Caco-2 (cell line): ENCODE results near the gene MYH13. TPM values are rescaled to one million over a fixed set of nuclear protein-coding genes. Genes with fewer than 3 reads are reported as not detected.

Experiments used
- BruUV-seq: library from RNA; stranded (reverse); fragments of 400-500 nt; replicated peaks from 2 replicates; lab custom pipeline; 2021; lab: Mats Ljungman, UMichigan
- CTCF ChIA-PET: fragments of 300-600 bp; sonication (Branson Sonifier 250); formaldehyde crosslinking; loops from one replicate; lab custom pipeline; 2022; ENCODE audit warnings: antibody characterized with exemption; lab: Charles Lee
- POLR2A ChIA-PET: fragments of 300-600 bp; sonication (Branson Sonifier 250); formaldehyde crosslinking; loops from one replicate; lab custom pipeline; 2022; ENCODE audit warnings: antibody characterized with exemption; lab: Charles Lee
- DNase-seq, 2 experiments: peaks; one replicate each; pipeline versions ENCODE4 v3.0.0 to v3.0.0-alpha.2; 2020 to 2022
- H3K27me3 ChIP-seq: replicated peaks from 2 replicates; pipeline ENCODE4 v1.6.0; 2011; ENCODE audit warnings: low read length; ENCODE audit not compliant: control insufficient read depth, insufficient read depth
- H3K36me3 ChIP-seq: 2 replicates; pipeline ENCODE4 v1.5.1; 2011; ENCODE audit warnings: low read length; ENCODE audit not compliant: control insufficient read depth, insufficient read depth
- H3K4me1 ChIP-seq: fragments of 250-450 bp; sonication (Bioruptor Pico); 2 replicates; pipeline ENCODE4 v1.5.1; 2020; ENCODE audit warnings: mild to moderate bottlenecking
- H3K4me3 ChIP-seq: 2 replicates; pipeline ENCODE4 v1.5.1; 2011; ENCODE audit warnings: low read depth, mild to moderate bottlenecking, control low read depth, low read length
- H3K9me3 ChIP-seq: fragments of 250-450 bp; sonication (Bioruptor Pico); 2 replicates; pipeline ENCODE4 v1.5.1; 2020; ENCODE audit warnings: mild to moderate bottlenecking, moderate library complexity
- H3K27ac Mint-ChIP-seq: one replicate; pipeline ENCODE4 v1.8.0; 2022; ENCODE audit warnings: mixed read lengths; ENCODE audit not compliant: unreplicated experiment
- H3K27me3 Mint-ChIP-seq: one replicate; pipeline ENCODE4 v1.8.0; 2022; ENCODE audit warnings: mixed read lengths; ENCODE audit not compliant: insufficient read depth, unreplicated experiment
- H3K36me3 Mint-ChIP-seq: one replicate; pipeline ENCODE4 v1.8.0; 2022; ENCODE audit warnings: mild to moderate bottlenecking, mixed read lengths; ENCODE audit not compliant: insufficient read depth, unreplicated experiment
- H3K4me1 Mint-ChIP-seq: one replicate; pipeline ENCODE4 v1.8.0; 2022; ENCODE audit warnings: low read depth, mixed read lengths; ENCODE audit not compliant: unreplicated experiment
- H3K4me3 Mint-ChIP-seq: one replicate; pipeline ENCODE4 v1.8.0; 2022; ENCODE audit warnings: mild to moderate bottlenecking, moderate library complexity, mixed read lengths; ENCODE audit not compliant: unreplicated experiment
- H3K9me3 Mint-ChIP-seq: one replicate; pipeline ENCODE4 v1.8.0; 2022; ENCODE audit warnings: mixed read lengths; ENCODE audit not compliant: unreplicated experiment
- intact Hi-C: fragments of 100-400 bp; cut with micrococcal nuclease; formaldehyde crosslinking; loops from one replicate; pipeline ENCODE4 v1.10.0; 2022; ENCODE audit not compliant: unreplicated experiment
- total RNA-seq: library from RNA; stranded (reverse); gene quantifications from 2 replicates; pipeline ENCODE4 v1.2.3, GENCODE V29; 2022
- TF ChIP-seq, protein P1 (sequence below), 2 experiments: fragments of 200-600 bp in 1 of 2; IDR thresholded peaks; 1 replicate in 1 of 2; 2 replicates in 1 of 2; pipeline versions ENCODE4 v1.5.1 to v1.8.0; 2011 to 2022; ENCODE audit warnings: antibody characterized with exemption in 1 of 2, control low read depth in 1 of 2, inconsistent platforms in 1 of 2, low read depth in 1 of 2, low read length in 1 of 2, mild to moderate bottlenecking in 1 of 2, moderate library complexity in 1 of 2; ENCODE audit not compliant: insufficient read depth in 1 of 2, severe bottlenecking in 1 of 2, unreplicated experiment in 1 of 2

The MYH13 gene
- total RNA-seq, 1 experiment from 2014 or later: not detected

DNA sequence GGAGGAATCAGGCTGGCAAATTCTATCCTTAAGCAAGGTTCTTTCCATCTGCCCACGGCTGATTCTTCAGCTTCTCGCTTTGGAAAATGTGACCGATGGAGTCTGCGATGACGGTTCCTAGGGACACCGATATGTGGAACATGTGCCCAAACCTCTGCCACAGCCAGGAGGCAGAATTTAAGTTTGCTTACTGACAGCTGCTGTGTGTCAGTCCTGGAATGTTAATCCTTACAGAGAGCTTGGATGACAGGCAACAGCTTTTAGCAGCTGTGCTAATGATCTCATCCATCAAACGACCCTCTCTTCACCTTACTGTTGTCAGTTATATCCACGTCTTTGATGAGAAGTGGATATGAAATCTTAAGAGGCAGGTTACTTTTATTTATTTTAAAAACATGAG lies 11.4 kb upstream of the MYH13 start:
- H3K4me1 ChIP-seq: no peaks in the 10 kb centered on the region
- Mint-ChIP-seq H3K27ac (no peak overlapping the region), H3K27me3 (no peaks in the 10 kb centered on the region), H3K9me3 (no peaks in the 10 kb centered on the region), H3K36me3 (no peaks in the 10 kb centered on the region), H3K4me1 (no peaks in the 10 kb centered on the region), H3K4me3 (no peak overlapping the region)
- no peak overlapping the region for H3K4me3 ChIP-seq
- intact Hi-C loops: no loop called here
- no peaks in the 10 kb centered on the region for H3K27me3 ChIP-seq
- DNase-seq: no peak
- BruUV-seq: no TSS peak
- no peaks in the 10 kb centered on the region for H3K36me3 ChIP-seq
- CTCF ChIA-PET: interaction anchor here (0.6 kb wide), 1 partner anchor 231 kb away, joined by 3 read pairs; no protein-coding TSS in a partner anchor
- no peaks in the 10 kb centered on the region for H3K9me3 ChIP-seq
- POLR2A ChIA-PET: interaction anchor here (0.6 kb wide), 1 partner anchor 64 kb away, joined by 3 read pairs; no protein-coding TSS in a partner anchor
- TF ChIP-seq, protein P1, sequence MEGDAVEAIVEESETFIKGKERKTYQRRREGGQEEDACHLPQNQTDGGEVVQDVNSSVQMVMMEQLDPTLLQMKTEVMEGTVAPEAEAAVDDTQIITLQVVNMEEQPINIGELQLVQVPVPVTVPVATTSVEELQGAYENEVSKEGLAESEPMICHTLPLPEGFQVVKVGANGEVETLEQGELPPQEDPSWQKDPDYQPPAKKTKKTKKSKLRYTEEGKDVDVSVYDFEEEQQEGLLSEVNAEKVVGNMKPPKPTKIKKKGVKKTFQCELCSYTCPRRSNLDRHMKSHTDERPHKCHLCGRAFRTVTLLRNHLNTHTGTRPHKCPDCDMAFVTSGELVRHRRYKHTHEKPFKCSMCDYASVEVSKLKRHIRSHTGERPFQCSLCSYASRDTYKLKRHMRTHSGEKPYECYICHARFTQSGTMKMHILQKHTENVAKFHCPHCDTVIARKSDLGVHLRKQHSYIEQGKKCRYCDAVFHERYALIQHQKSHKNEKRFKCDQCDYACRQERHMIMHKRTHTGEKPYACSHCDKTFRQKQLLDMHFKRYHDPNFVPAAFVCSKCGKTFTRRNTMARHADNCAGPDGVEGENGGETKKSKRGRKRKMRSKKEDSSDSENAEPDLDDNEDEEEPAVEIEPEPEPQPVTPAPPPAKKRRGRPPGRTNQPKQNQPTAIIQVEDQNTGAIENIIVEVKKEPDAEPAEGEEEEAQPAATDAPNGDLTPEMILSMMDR (IDR thresholded peaks at IDR 0.05; ENCODE audit: insufficient read depth in 1 of 2, low read depth in 1 of 2, low read length in 1 of 2, severe bottlenecking in 1 of 2, unreplicated experiment in 1 of 2): no peak

DNA sequence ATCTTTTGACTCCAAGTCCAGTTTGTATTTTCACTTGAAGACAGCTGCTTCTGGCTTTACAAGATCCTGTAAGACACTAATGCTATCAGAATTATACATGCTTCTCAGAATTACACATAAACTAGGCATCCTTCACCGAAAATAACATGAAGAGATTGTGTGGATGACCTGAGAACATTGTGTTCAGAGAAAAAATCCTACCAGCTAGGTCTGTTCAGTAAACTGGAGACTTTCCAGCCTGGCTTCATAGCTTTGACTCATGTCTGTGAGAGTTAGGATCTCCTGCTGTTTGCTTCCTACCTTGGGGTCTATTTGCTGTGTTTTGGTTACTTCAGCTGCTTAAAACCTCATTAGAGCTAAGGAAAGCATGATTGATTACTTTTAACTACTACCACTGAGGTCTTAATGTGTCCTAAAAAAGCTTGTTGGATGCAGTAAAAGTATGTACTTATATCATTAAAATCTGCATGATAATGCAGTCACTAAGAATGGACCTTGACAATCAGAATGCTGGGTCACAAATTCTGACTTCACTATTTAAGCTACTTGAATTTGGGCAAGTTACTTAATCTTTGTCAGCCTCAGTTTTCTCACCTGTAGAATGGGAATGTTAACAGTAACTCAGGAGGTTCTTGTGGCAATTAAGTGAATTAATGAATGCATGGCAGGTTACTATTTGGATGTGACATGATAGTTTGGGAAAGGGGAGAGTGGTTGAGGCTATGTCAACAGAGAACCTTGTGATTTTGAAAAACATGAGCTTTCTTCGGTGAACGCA lies 8.0 kb upstream of the MYH13 start:
- H3K27ac Mint-ChIP-seq: no peak overlapping the region
- no TSS peak for BruUV-seq

DNA sequence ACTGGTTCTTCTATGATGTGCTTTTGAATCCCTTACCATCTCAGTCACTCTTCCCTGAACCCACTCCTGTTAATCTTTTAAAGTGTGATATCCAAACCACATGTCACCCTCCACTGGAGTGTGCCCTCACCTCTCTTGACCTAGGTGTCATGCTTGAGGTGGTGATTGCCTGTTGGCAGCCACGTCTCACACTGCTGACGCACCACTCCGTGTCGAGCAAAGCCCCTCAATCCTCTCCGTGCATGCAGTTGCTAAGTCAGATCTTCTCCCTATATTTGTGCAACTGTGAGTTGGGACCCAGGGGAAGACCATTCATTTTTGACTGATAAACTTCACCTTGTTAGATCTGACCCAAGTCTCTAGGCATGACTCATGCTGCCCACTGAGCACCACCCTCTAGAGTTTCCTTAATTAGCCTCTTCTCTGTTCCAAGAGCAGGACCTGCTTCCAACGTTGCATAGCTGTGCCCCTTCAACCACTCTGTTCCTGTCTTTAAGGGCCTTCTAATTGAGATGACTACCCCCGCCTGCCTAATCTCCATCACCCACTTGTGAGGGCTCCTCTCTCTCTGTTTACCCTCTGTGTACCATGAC lies 2.7 kb downstream of the MYH13 start:
- Mint-ChIP-seq H3K27me3 (peaks cover 4% of the 10 kb centered on the region), H3K9me3 (no peaks in the 10 kb centered on the region), H3K4me1 (no peaks in the 10 kb centered on the region), H3K4me3 (no peak overlapping the region), H3K27ac (no peak overlapping the region), H3K36me3 (no peaks in the 10 kb centered on the region)
- CTCF ChIA-PET: no interaction called here
- H3K4me1 ChIP-seq: no peaks in the 10 kb centered on the region
- H3K27me3 ChIP-seq: no peaks in the 10 kb centered on the region
- DNase-seq: no peak
- no peaks in the 10 kb centered on the region for H3K9me3 ChIP-seq
- no peak overlapping the region for H3K4me3 ChIP-seq
- H3K36me3 ChIP-seq: no peaks in the 10 kb centered on the region
- intact Hi-C loops: no loop called here
- POLR2A ChIA-PET: no interaction called here
- no TSS peak for BruUV-seq
- TF ChIP-seq, protein P1 (IDR thresholded peaks at IDR 0.05; ENCODE audit: insufficient read depth in 1 of 2, low read depth in 1 of 2, low read length in 1 of 2, severe bottlenecking in 1 of 2, unreplicated experiment in 1 of 2): no peak

More for the DNA sequence above, 8.0 kb upstream of the MYH13 start:
- H3K36me3 Mint-ChIP-seq: no peaks in the 10 kb centered on the region
- intact Hi-C loops: no loop called here
- Histone ChIP-seq H3K9me3 (no peaks in the 10 kb centered on the region), H3K27me3 (no peaks in the 10 kb centered on the region), H3K36me3 (no peaks in the 10 kb centered on the region), H3K4me3 (no peak overlapping the region), H3K4me1 (no peaks in the 10 kb centered on the region)
- H3K4me1 Mint-ChIP-seq: no peaks in the 10 kb centered on the region
- no peaks in the 10 kb centered on the region for H3K27me3 Mint-ChIP-seq
- no peak overlapping the region for H3K4me3 Mint-ChIP-seq
- no peaks in the 10 kb centered on the region for H3K9me3 Mint-ChIP-seq
- TF ChIP-seq, protein P1 (IDR thresholded peaks at IDR 0.05; ENCODE audit: insufficient read depth in 1 of 2, low read depth in 1 of 2, low read length in 1 of 2, severe bottlenecking in 1 of 2, unreplicated experiment in 1 of 2): no peak
- POLR2A ChIA-PET: no interaction called here
- DNase-seq: no peak
- CTCF ChIA-PET: no interaction called here
